ENCODE results near the gene FAM174A.

GRCh38 chr5:100595812-100596173 lies 60.6 kb downstream of the FAM174A start:
- no peak for TF ChIP-seq POLR2A (IDR thresholded peaks at IDR 0.05)
- TF ChIP-seq CTCF (IDR thresholded peaks at IDR 0.05) = no peak
- TF ChIP-seq POLR2AphosphoS5 (IDR thresholded peaks at IDR 0.05) = no peak
- TF ChIP-seq EP300 (IDR thresholded peaks at IDR 0.05) = no peak
